SK-N-MC (cell line): ENCODE results near the gene HCCS.

ENCODE experiments used
- DNase-seq: peaks from one replicate; pipeline ENCODE4 v3.0.0-alpha.2; 2011; ENCODE audit warnings: low read depth, low spot score
- H3K27ac ChIP-seq: fragments of 200-600 bp; sonication (generic); 2 replicates; pipeline ENCODE4 v1.5.1; 2016; ENCODE audit warnings: mixed run types
- H3K36me3 ChIP-seq: fragments of 200-600 bp; sonication (generic); 2 replicates; pipeline ENCODE4 v1.6.1; 2017; ENCODE audit warnings: antibody characterized with exemption, low read length, mixed read lengths; ENCODE audit not compliant: insufficient read depth
- H3K4me3 ChIP-seq: fragments of 200-600 bp; sonication (generic); 2 replicates; pipeline ENCODE4 v1.5.1; 2016
- H3K9ac ChIP-seq: fragments of 200-600 bp; sonication (generic); 2 replicates; pipeline ENCODE4 v1.8.0; 2017; ENCODE audit warnings: mixed run types, mixed read lengths; ENCODE audit not compliant: insufficient read length
- H3K9me3 ChIP-seq: fragments of 200-600 bp; sonication (generic); 2 replicates; pipeline ENCODE4 v1.6.1; 2017; ENCODE audit warnings: low read depth, mild to moderate bottlenecking, antibody characterized with exemption, low read length, moderate library complexity, mixed read lengths
- EZH2 ChIP-seq: fragments of 200-600 bp; sonication (generic); IDR thresholded peaks from one replicate; pipeline ENCODE4 v1.6.1; 2017; ENCODE audit warnings: antibody characterized with exemption
- FOXP2 ChIP-seq: optimal IDR thresholded peaks from 2 replicates; pipeline ENCODE3; 2011; ENCODE audit warnings: mild to moderate bottlenecking, moderate library complexity; ENCODE audit not compliant: insufficient read depth; ENCODE audit errors: extremely low read length, control extremely low read depth
- POLR2AphosphoS5 ChIP-seq: IDR thresholded peaks from 2 replicates; pipeline ENCODE4 v1.6.1; 2012; ENCODE audit warnings: mild to moderate bottlenecking, low read depth, low read length, borderline replicate concordance

The HCCS gene

GRCh38 chrX:11131146-11131545, 20.0 kb downstream of the HCCS start:
- H3K27ac ChIP-seq: no peak overlapping the region
- no peak overlapping the region for H3K4me3 ChIP-seq
- H3K36me3 ChIP-seq: no peaks in the 10 kb centered on the region
- no peak for DNase-seq
- TF ChIP-seq EZH2 (no peak), FOXP2 (no peak), POLR2AphosphoS5 (no peak)
- no peaks in the 10 kb centered on the region for H3K9me3 ChIP-seq
- no peak overlapping the region for H3K9ac ChIP-seq

DNA sequence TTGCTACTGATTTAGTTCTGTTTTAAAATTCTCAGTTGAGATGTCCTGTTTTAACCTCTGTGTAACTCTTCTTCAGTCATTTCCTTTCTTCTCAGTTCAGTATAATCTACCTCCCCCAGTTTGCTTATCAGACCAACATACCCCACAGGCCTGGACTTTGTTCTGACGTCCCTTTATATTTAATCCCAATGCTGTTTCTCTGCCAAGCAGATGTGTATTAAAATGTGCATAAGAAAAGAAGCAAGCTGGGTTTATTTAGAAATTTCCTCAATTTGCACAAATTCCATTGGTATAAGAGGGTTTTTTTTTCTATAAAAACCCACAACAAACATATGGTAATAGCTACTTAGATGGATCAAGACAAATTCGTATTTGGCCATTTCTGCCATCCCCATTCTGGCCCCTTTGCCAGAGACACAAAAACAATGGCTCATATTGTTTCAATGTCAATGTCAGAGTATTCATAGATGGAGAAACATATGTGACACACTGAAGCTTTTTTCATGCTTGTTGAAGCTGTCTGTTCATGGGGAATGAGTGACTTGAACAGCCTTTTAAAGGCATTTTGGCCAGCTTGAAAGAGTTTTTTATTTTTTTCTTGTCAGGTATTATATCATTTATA, 24.5 kb downstream of the HCCS start:
- Histone ChIP-seq H3K9ac (no peak overlapping the region), H3K4me3 (no peak overlapping the region), H3K9me3 (no peaks in the 10 kb centered on the region), H3K36me3 (no peaks in the 10 kb centered on the region), H3K27ac (no peak overlapping the region)
- TF ChIP-seq POLR2AphosphoS5 (no peak), EZH2 (no peak)
- DNase-seq: no peak

GRCh38 chrX:11137543-11138139, 26.5 kb downstream of the HCCS start:
- peak; percentile 16 for DNase-seq
- no peak overlapping the region for H3K9ac ChIP-seq
- H3K4me3 ChIP-seq: no peak overlapping the region
- H3K9me3 ChIP-seq: no peaks in the 10 kb centered on the region
- H3K36me3 ChIP-seq: no peaks in the 10 kb centered on the region
- no peak overlapping the region for H3K27ac ChIP-seq
- no peak for TF ChIP-seq EZH2
- no peak for TF ChIP-seq POLR2AphosphoS5
- no peak for TF ChIP-seq FOXP2

GRCh38 chrX:11138498-11139390, 27.6 kb downstream of the HCCS start:
- Histone ChIP-seq H3K27ac (no peak overlapping the region), H3K9me3 (no peaks in the 10 kb centered on the region), H3K9ac (no peak overlapping the region), H3K4me3 (no peak overlapping the region), H3K36me3 (no peaks in the 10 kb centered on the region)
- DNase-seq: no peak
- TF ChIP-seq POLR2AphosphoS5: no peak
- no peak for TF ChIP-seq EZH2
- TF ChIP-seq FOXP2: no peak

DNA sequence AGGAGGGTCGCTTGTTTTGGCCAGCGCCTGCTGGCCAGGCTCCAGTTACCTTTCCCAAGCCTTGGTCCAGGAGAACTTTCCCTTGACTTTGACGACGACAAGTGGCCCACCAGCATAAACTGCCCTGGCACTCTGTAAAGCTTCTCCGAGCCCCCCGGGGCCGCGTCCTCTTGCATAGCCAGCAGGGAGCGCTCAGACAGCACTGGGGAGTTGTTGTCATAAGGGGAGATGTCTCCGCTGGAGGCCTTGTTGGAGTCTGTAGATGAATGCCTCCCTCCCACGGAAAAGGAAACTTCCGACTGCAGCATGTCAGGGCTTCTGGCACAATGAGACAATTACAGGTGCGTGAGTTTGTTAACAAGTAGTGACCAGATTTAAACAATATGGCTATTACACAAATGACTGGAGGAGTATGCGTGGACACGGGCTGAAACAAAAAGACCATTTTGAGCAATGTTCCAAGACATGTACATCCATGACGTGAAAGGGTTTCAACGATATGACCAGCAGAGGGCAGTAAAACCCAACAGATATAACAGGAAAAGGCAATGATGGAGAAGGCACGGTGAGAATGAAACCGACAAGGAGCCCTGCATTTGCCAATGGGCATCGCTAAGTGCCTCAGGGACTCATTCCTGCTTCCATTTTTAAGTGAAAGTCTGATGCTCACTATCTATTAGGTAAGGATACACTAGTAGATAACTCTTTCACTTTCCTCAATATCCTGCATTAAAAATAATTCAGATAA, 33.0 kb downstream of the HCCS start:
- no peak overlapping the region for H3K4me3 ChIP-seq
- no peak overlapping the region for H3K27ac ChIP-seq
- H3K36me3 ChIP-seq: no peaks in the 10 kb centered on the region
- TF ChIP-seq FOXP2 (no peak), EZH2 (no peak), POLR2AphosphoS5 (no peak)
- DNase-seq: peak; percentile 40
- no peak overlapping the region for H3K9ac ChIP-seq
- no peaks in the 10 kb centered on the region for H3K9me3 ChIP-seq

- Histone ChIP-seq H3K9me3 (no peaks in the 10 kb centered on the region), H3K4me3 (no peak overlapping the region), H3K9ac (no peak overlapping the region), H3K36me3 (no peaks in the 10 kb centered on the region), H3K27ac (no peak overlapping the region)
- TF ChIP-seq POLR2AphosphoS5 (no peak), FOXP2 (no peak), EZH2 (no peak)
- no peak for DNase-seq
These were observed 35.3 kb downstream of the HCCS start for GRCh38 chrX:11146411-11146810.

GRCh38 chrX:11148401-11148800, 37.3 kb downstream of the HCCS start:
- Histone ChIP-seq H3K27ac (no peak overlapping the region), H3K36me3 (no peaks in the 10 kb centered on the region), H3K9me3 (no peaks in the 10 kb centered on the region), H3K9ac (no peak overlapping the region), H3K4me3 (no peak overlapping the region)
- TF ChIP-seq FOXP2 (no peak), POLR2AphosphoS5 (no peak), EZH2 (no peak)
- no peak for DNase-seq
